Fibroblast of lung (primary cell): Measurements from ENCODE around the gene FZD2.
"Not testable (repeated sequence)": the region's sequence is repeated elsewhere in the genome, so short reads cannot be mapped to it uniquely, and the experiment has no call there.

Experiments used
- CTCF ChIP-seq, 2 donors: IDR thresholded peaks in 1 of 2; conservative IDR thresholded peaks in 1 of 2; 1 replicate in 1 of 2; 2 replicates in 1 of 2; pipeline ENCODE4 v1.5.1; 2011 to 2012; ENCODE audit warnings: low read length in 2 of 2, control low read depth in 1 of 2, inconsistent platforms in 1 of 2, low read depth in 1 of 2, mild to moderate bottlenecking in 1 of 2
- EZH2 ChIP-seq: IDR thresholded peaks from 2 replicates; pipeline ENCODE4 v1.5.1; 2012; ENCODE audit warnings: low read length, control low read depth, mild to moderate bottlenecking; ENCODE audit errors: missing control alignments

- not testable (repeated sequence) for TF ChIP-seq CTCF (conservative IDR thresholded peaks at IDR 0.05 in 1 of 2, IDR thresholded peaks at IDR 0.05 in 1 of 2; ENCODE audit: low read depth in 1 of 2, low read length in 2 of 2); EZH2
Measured at GRCh38 chr17:44537922-44538321, 19.4 kb upstream of the FZD2 start.
